ENCODE results near the gene EBP. TPM values are rescaled to one million over a fixed set of nuclear protein-coding genes. Genes with fewer than 3 reads are reported as not detected.
A peak's percentile ranks its signal among the peaks of the same experiment; 100 is the strongest.
"Not testable (repeated sequence)": the region's sequence is repeated elsewhere in the genome, so short reads cannot be mapped to it uniquely, and the experiment has no call there.

EBP gene
- total RNA-seq, 1 donor from 2014 or later: 60.0 TPM

- DNase-seq (ENCODE audit: low spot score): no peak
Observed at GRCh38 chrX:48493890-48494364, 27.7 kb upstream of the EBP start.

GRCh38 chrX:48496660-48497059 is 24.9 kb upstream of the EBP start:
- no peak for DNase-seq (ENCODE audit: low spot score)

- DNase-seq (ENCODE audit: low spot score): no peak
Observed at GRCh38 chrX:48497871-48498270, 23.7 kb upstream of the EBP start.

- DNase-seq (ENCODE audit: low spot score): no peak
Observed at GRCh38 chrX:48498374-48498809, 23.2 kb upstream of the EBP start.

GRCh38 chrX:48504261-48504660 is 17.3 kb upstream of the EBP start:
- no peak for DNase-seq (ENCODE audit: low spot score)

GRCh38 chrX:48505481-48505880 is 16.1 kb upstream of the EBP start:
- no peak for DNase-seq (ENCODE audit: low spot score)

GRCh38 chrX:48507246-48507645 is 14.4 kb upstream of the EBP start:
- DNase-seq (ENCODE audit: low spot score): no peak

GRCh38 chrX:48508400-48509244 is 13.0 kb upstream of the EBP start, which contains the start of gene PORCN:
PORCN (plus strand) TSS chrX:48508992; CDS start chrX:48509821, 829 bp downstream.
- peak; percentile 85 for DNase-seq (ENCODE audit: low spot score)

- no peak for DNase-seq (ENCODE audit: low spot score)
Observed at GRCh38 chrX:48509245-48509590, 12.4 kb upstream of the EBP start.

- no peak for DNase-seq (ENCODE audit: low spot score)
Observed at GRCh38 chrX:48509619-48510018, 12.0 kb upstream of the EBP start.

- DNase-seq (ENCODE audit: low spot score): no peak
Observed at GRCh38 chrX:48511560-48511959, 10.0 kb upstream of the EBP start.

- no peak for DNase-seq (ENCODE audit: low spot score)
Observed at GRCh38 chrX:48512371-48512935, 9.2 kb upstream of the EBP start.

GRCh38 chrX:48513670-48514069 is 7.9 kb upstream of the EBP start:
- no peak for DNase-seq (ENCODE audit: low spot score)

GRCh38 chrX:48514126-48514806 is 7.3 kb upstream of the EBP start:
- DNase-seq (ENCODE audit: low spot score): no peak

GRCh38 chrX:48514868-48515460 is 6.6 kb upstream of the EBP start:
- DNase-seq (ENCODE audit: low spot score): no peak

- DNase-seq (ENCODE audit: low spot score): no peak
Observed at GRCh38 chrX:48515842-48516241, 5.8 kb upstream of the EBP start.

GRCh38 chrX:48516285-48516684 is 5.3 kb upstream of the EBP start:
- no peak for DNase-seq (ENCODE audit: low spot score)

GRCh38 chrX:48516987-48517386 is 4.6 kb upstream of the EBP start:
- no peak for DNase-seq (ENCODE audit: low spot score)

- not testable (repeated sequence) for DNase-seq (ENCODE audit: low spot score)
Observed at GRCh38 chrX:48519481-48519880, 2.1 kb upstream of the EBP start.

GRCh38 chrX:48520455-48520854 is 1.2 kb upstream of the EBP start:
- no peak for DNase-seq (ENCODE audit: low spot score)

GRCh38 chrX:48520976-48521352 is 644 bp upstream of the EBP start:
- DNase-seq (ENCODE audit: low spot score): no peak

GRCh38 chrX:48522291-48522690 is 683 bp downstream of the EBP start:
- no peak for DNase-seq (ENCODE audit: low spot score)
